HEK293T (cell line): ENCODE results near the gene NREP.
A peak's percentile ranks its signal among the peaks of the same experiment; 100 is the strongest.

Source experiments
- CTCF ChIA-PET: fragments of 350-600 bp; formaldehyde crosslinking; extraction: SDS; loops from one replicate; lab custom pipeline; 2021; ENCODE audit warnings: antibody characterized with exemption, inconsistent platforms; lab: Yijun Ruan, JAX
- POLR2A ChIA-PET: fragments of 350-600 bp; formaldehyde crosslinking; extraction: SDS; loops from one replicate; lab custom pipeline; 2020; ENCODE audit warnings: antibody characterized with exemption, inconsistent platforms; lab: Yijun Ruan, JAX
- DNase-seq: peaks from one replicate; pipeline ENCODE4 v3.0.0; 2012; ENCODE audit warnings: mixed read lengths; ENCODE audit errors: extremely low spot score
- ARNT ChIP-seq: fragments of 450-650 bp; IDR thresholded peaks from 2 replicates; pipeline ENCODE4 v1.6.1; 2017; ENCODE audit warnings: mild to moderate bottlenecking
- BHLHE40 ChIP-seq: fragments of 450-650 bp; IDR thresholded peaks from 2 replicates; pipeline ENCODE4 v1.6.1; 2016; ENCODE audit warnings: mild to moderate bottlenecking, moderate library complexity, borderline replicate concordance
- CTBP1 ChIP-seq: fragments of 450-650 bp; IDR thresholded peaks from 2 replicates; pipeline ENCODE4 v1.6.1; 2016; ENCODE audit warnings: borderline replicate concordance
- ELF4 ChIP-seq: fragments of 450-650 bp; IDR thresholded peaks from 2 replicates; pipeline ENCODE4 v1.6.1; 2017; ENCODE audit warnings: antibody characterized with exemption
- FOXA1 ChIP-seq: fragments of 450-650 bp; IDR thresholded peaks from 2 replicates; pipeline ENCODE4 v1.6.1; 2016; ENCODE audit warnings: mild to moderate bottlenecking
- FOXK2 ChIP-seq: fragments of 450-650 bp; IDR thresholded peaks from 2 replicates; pipeline ENCODE4 v1.6.1; 2016; ENCODE audit warnings: mild to moderate bottlenecking
- FOXM1 ChIP-seq: fragments of 450-650 bp; IDR thresholded peaks from 2 replicates; pipeline ENCODE4 v1.6.1; 2017; ENCODE audit warnings: mild to moderate bottlenecking, borderline replicate concordance
- HDGF ChIP-seq: fragments of 450-650 bp; IDR thresholded peaks from 2 replicates; pipeline ENCODE4 v1.6.1; 2017; ENCODE audit warnings: antibody characterized with exemption, borderline replicate concordance
- L3MBTL2 ChIP-seq: fragments of 450-650 bp; conservative IDR thresholded peaks from 2 replicates; pipeline ENCODE4 v1.6.1; 2016; ENCODE audit warnings: mild to moderate bottlenecking
- LEF1 ChIP-seq: fragments of 450-650 bp; IDR thresholded peaks from 2 replicates; pipeline ENCODE4 v1.6.1; 2017; ENCODE audit warnings: mild to moderate bottlenecking, borderline replicate concordance
- NFRKB ChIP-seq: fragments of 450-650 bp; IDR thresholded peaks from 2 replicates; pipeline ENCODE4 v1.6.1; 2016; ENCODE audit warnings: mild to moderate bottlenecking, moderate library complexity
- PKNOX1 ChIP-seq: fragments of 450-650 bp; IDR thresholded peaks from 2 replicates; pipeline ENCODE4 v1.6.1; 2016
- SP1 ChIP-seq: fragments of 450-650 bp; IDR thresholded peaks from 2 replicates; pipeline ENCODE4 v1.6.1; 2017
- SUZ12 ChIP-seq: fragments of 450-650 bp; IDR thresholded peaks from 2 replicates; pipeline ENCODE4 v1.6.1; 2016; ENCODE audit warnings: mild to moderate bottlenecking
- TARDBP ChIP-seq: fragments of 450-650 bp; IDR thresholded peaks from 2 replicates; pipeline ENCODE4 v1.6.1; 2016
- ZNF384 ChIP-seq: fragments of 450-650 bp; IDR thresholded peaks from 2 replicates; pipeline ENCODE4 v1.6.1; 2016

The NREP gene

GRCh38 chr5:111772456-111773122 lies 15.6 kb upstream of the NREP start:
- peak; percentile 28 for DNase-seq
- ChIA-PET POLR2A (no interaction called here), CTCF (no interaction called here)
- TF ChIP-seq ELF4 (no peak), CTBP1 (no peak), LEF1 (no peak), HDGF (no peak), FOXA1 (no peak), BHLHE40 (no peak), ZNF384 (no peak), L3MBTL2 (no peak), SUZ12 (no peak), SP1 (no peak), FOXM1 (no peak), FOXK2 (no peak), ARNT (no peak)

- ChIA-PET CTCF (no interaction called here), POLR2A (no interaction called here)
- no peak for DNase-seq
- TF ChIP-seq SUZ12 (no peak), FOXA1 (no peak), SP1 (no peak), NFRKB (no peak), ARNT (no peak), ELF4 (no peak), FOXM1 (no peak), HDGF (no peak), TARDBP (no peak), BHLHE40 (no peak), CTBP1 (no peak), PKNOX1 (no peak), L3MBTL2 (no peak), ZNF384 (no peak), FOXK2 (no peak), LEF1 (no peak)
Measured at GRCh38 chr5:111769541-111769940, 12.5 kb upstream of the NREP start.

- no peak for TF ChIP-seq PKNOX1
- no peak for TF ChIP-seq FOXM1
- TF ChIP-seq HDGF = no peak
- TF ChIP-seq L3MBTL2 = no peak
- TF ChIP-seq SUZ12 = no peak
- no peak for TF ChIP-seq SP1
- TF ChIP-seq NFRKB = no peak
- TF ChIP-seq TARDBP = no peak
- no peak for TF ChIP-seq CTBP1
- no peak for TF ChIP-seq FOXA1
- ChIA-PET POLR2A (interaction anchor here (1.5 kb wide), 1 partner anchor 8 kb away, joined by 4 read pairs; the partner anchor contains the start of gene NREP), CTCF (no interaction called here)
- no peak for DNase-seq
Measured at GRCh38 chr5:111765613-111766571, 8.9 kb upstream of the NREP start.

GRCh38 chr5:111764019-111764418 lies 7.0 kb upstream of the NREP start:
- ChIA-PET CTCF (no interaction called here), POLR2A (no interaction called here)
- TF ChIP-seq BHLHE40 (no peak), TARDBP (no peak), CTBP1 (no peak), FOXM1 (no peak), ZNF384 (no peak), PKNOX1 (no peak), FOXK2 (no peak), L3MBTL2 (no peak), FOXA1 (no peak)
- DNase-seq = no peak

- DNase-seq = no peak
- ChIA-PET CTCF (no interaction called here), POLR2A (no interaction called here)
- TF ChIP-seq ELF4 (no peak), BHLHE40 (no peak), FOXA1 (no peak), SP1 (no peak), TARDBP (no peak), FOXM1 (no peak), L3MBTL2 (no peak), FOXK2 (no peak), SUZ12 (no peak), NFRKB (no peak), HDGF (no peak), LEF1 (no peak), ARNT (no peak), PKNOX1 (no peak), ZNF384 (no peak), CTBP1 (no peak)
Measured at GRCh38 chr5:111762895-111763294, 5.9 kb upstream of the NREP start.
